NCI-H1436 treated with DMSO at 0.1 percent for 48 hours (cell line): ENCODE measurements around the gene LMO3.
A peak's percentile ranks its signal among the peaks of the same experiment; 100 is the strongest.

ENCODE experiments used
- DNase-seq: peaks from one replicate; lab custom pipeline; 2025; lab: John Stamatoyannopoulos, UW

The LMO3 gene

DNA sequence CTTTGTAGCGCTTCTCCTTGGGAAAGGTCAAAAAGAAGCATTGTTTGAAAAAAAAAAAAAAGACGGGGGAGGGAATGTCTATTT is at the start of gene LMO3:
Gene LMO3, minus strand, starts transcription at position 46 of the 84 bp plus-strand sequence. CDS start 5,302 bp downstream, outside the sequence.
- DNase-seq: no peak

GRCh38 chr12:16636435-16637055 is 30.6 kb upstream of the LMO3 start:
- no peak for DNase-seq

GRCh38 chr12:16634786-16635185 is 28.8 kb upstream of the LMO3 start:
- DNase-seq: no peak

DNA sequence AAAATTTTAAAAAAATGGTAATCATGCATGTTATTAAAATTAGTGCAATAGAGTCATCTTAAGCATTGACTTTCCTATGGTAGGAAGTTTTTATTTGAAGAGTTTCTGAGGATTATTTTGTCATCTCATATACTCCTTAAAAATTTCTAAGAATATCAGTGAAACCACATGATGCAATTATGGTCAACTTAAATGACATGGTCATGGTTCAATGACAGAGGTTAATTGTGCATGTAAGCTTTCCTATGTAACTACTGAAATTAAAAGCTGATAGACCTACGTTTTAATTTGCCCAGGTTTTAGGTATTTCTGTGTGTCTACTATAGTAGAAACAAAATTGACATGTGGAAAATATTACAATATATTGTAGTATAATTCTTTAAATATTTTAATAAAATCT is 21.0 kb upstream of the LMO3 start:
- no peak for DNase-seq

- no peak for DNase-seq
Observed at GRCh38 chr12:16622338-16622737, 16.4 kb upstream of the LMO3 start.

DNA sequence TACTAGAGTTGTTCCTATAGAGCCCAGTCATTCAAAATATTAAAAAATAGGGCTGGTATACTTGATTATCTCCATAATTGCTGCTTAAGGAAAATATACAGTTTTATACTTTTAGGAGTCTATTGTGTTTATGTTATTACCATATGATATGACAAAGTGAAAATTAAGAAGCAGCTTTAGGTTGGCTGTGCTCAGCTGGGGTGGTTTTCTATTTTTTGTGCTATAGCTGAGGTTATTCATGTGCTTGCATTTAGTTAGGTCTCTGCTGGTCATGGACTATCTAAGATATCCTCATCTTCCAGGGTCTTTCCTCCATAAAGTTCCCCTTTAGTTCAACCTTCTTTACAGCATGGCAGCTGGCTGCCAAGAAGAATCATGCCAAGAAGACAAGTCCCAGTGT is 13.6 kb upstream of the LMO3 start:
- no peak for DNase-seq

GRCh38 chr12:16618256-16618655 is 12.3 kb upstream of the LMO3 start:
- no peak for DNase-seq

- no peak for DNase-seq
Observed at GRCh38 chr12:16613199-16613598, 7.2 kb upstream of the LMO3 start.

GRCh38 chr12:16612647-16613046 is 6.7 kb upstream of the LMO3 start:
- no peak for DNase-seq

GRCh38 chr12:16611146-16611545 is 5.2 kb upstream of the LMO3 start:
- DNase-seq: no peak

- no peak for DNase-seq
Observed at GRCh38 chr12:16610743-16611142, 4.8 kb upstream of the LMO3 start.

DNA sequence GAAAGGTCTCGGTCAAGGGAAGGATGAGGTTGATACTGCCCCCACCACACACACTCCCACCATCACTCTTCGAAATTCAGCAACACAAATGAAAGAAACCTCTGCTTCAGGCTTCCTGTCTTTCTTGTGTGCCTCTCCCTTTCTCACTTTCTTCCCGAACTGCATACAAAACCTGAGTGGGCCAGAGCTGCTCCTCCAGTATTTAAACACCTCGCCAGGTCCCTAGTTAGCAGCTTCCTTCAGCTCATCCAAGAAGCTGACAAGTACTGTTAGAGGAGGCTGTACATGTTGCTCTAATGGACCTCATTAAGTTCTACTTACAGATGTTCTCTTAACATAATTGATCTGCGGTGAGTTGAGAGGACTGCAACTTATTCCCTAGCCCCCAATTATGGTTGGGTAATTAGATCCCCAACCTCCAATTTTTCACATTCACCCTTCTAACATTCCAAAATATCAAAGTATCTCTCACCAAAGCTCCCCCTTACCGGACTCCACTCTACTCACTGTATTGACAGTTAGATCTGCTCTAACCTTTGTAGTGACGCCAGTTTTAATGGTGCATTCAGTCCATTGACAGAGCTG is 4.1 kb upstream of the LMO3 start:
- DNase-seq: no peak

- no peak for DNase-seq
Observed at GRCh38 chr12:16608946-16609539, 3.1 kb upstream of the LMO3 start.

GRCh38 chr12:16607906-16608775 is 2.2 kb upstream of the LMO3 start:
- DNase-seq: no peak

GRCh38 chr12:16606991-16607390 is 1.0 kb upstream of the LMO3 start:
- DNase-seq: no peak

- DNase-seq: no peak
Observed at GRCh38 chr12:16606201-16606849, 363 bp upstream of the LMO3 start.

DNA sequence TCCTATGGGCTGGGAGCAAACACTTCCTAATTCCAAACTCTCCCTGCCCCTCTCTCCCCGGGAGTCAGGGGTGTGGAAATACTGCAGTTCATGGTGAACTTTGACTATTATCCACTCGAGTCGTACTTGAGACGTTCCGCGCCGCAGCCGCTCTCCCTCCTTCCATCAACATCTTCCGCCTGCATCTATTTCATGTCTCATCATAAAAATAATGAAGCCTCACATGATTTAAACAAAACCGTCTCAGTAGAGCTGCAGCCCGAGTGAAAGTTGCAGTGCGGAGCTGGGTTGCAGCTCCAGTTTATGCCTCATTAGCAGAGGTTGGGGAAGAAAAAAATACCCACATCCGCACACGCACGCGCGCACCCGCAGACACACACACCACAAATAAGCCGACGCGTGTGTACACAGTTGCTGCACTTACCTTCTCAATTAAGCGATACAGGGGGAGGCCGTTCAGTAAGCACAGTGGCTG is 283 bp downstream of the LMO3 start:
- no peak for DNase-seq

DNA sequence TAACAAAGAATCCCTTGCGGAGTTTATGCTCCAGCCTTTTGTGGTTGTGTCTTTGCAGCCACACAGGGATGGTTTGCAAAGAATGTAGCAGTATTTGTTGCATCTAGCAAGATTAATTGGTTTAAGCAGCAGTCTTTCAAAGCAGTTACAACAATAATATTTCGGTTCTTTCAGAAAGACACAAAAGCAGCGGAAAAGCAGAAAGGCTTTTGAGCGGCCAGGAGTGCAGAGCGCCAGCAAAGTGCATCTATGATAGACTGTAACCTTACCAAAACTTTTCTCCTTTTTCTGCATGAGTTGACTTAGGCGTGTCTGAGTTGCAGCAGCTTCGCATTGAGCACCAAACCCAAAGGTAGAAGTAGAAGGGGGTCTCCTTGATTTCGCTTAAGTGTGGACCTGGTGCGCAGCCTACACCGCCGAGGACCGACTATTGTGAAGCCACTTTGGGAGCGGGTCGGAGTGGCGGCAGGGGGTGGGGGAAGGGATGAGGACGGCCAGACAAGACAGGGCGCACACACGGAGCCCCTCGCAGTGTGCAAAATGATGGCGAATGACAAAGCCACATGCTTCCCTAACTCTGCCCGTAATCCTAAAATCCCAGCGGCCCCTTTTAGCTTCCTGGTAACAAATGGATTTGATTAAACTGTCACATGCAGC is 1.2 kb downstream of the LMO3 start:
- no peak for DNase-seq

- peak; percentile 53 for DNase-seq
Observed at GRCh38 chr12:16603916-16604575, 1.9 kb downstream of the LMO3 start.

DNA sequence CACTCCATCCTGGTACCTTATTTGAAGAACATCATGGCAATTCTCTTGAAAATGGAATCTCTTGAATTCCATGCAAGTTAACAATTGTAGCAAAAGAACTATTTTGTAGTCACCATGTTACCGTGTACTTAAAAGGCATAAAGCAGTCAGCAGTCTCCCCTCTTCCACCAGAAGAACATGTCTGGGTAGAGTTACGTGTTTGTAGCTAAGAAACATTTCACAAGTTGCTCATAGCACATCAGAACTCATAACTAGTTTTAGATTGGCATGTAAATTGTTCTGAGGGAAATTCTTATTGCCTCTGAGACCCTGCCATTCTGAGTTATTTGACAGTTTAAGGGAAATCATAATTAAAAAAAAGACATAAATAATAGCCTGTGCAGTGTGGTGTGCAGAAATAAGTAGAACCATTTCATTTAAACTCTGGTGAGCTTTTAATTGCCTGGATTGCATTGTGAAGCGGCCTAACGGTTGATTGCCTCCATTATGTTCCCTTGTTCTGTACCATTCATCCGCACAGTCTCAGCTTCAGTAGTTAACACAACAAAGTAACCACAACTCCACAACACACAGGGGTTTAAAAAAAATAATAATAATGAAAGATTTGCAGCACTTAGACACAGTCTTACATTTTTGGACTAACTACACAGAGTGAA is 2.6 kb downstream of the LMO3 start:
- DNase-seq: no peak

GRCh38 chr12:16602412-16602811 is 3.5 kb downstream of the LMO3 start:
- DNase-seq: no peak
